Stimulated activated CD4-positive, alpha-beta T cell treated with anti-CD3 and anti-CD28 coated beads, Interleukin-1b, Interleukin-23, amount 100 ng/mL, for 4 hours (primary cell): ENCODE measurements around the gene GBA3.

ENCODE experiments used
- DNase-seq, 2 donors: peaks; one replicate each; pipeline ENCODE4 v3.0.0-alpha.2; 2020; ENCODE audit warnings: low read depth in 2 of 2

GBA3 gene

DNA sequence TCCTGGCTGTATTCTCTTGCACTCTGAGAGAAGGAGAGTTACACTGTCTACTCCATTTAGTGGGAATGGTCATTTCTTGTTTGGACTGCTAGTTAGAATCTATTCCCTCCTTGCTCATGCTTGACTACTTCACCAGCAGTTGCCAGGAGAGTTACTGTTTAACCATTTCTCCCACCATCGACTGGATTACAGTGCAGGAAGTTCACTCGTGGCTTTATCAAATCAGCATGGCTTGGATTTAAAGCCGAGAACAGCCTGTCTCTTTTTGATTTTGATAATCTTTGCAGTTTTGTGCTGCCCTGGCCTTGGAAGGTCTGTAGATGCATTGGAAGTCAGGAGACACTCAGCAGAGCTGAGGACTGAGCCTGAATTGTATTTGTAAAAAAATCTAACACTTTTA, 3.2 kb downstream of the GBA3 start:
- no peak for DNase-seq

DNA sequence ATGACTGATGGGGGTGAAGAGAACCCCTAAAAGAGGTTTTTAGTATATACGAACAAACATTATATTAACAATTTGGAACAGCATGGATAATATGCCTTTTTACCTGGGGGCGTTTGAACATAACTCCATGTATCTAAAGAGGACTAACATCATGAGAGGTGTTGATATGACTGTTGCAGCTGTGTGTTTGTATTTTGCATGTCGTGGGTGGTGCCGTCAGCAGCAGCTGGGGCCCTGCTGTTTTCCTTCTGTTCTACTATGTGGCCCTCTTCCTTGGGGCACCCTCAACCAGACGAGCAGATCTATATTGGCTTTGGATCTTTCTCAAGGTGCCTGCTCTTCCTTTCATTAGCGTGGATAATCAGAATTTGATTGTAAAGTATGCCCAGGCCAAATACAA, 11.2 kb downstream of the GBA3 start:
- DNase-seq, result no peak

DNA sequence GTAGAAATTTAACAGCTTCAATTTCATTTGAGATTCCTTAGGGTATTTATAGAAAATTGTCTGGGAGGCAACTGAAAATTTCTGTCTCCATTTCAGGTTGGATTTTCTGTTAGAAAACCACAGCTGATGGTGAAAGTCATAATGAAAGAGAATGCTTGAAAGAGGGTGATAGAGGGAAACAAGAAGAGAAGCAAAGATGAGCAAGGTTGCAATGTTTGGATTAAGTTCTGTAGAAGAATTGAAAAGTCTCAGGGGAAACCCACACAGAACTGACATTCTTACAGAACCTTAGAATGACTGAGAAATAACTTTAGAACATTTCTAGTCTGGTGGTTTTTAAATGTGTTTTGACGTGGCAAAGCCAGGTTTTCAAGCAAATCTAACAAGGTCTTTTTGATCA, 14.7 kb downstream of the GBA3 start:
- DNase-seq, result no peak

DNA sequence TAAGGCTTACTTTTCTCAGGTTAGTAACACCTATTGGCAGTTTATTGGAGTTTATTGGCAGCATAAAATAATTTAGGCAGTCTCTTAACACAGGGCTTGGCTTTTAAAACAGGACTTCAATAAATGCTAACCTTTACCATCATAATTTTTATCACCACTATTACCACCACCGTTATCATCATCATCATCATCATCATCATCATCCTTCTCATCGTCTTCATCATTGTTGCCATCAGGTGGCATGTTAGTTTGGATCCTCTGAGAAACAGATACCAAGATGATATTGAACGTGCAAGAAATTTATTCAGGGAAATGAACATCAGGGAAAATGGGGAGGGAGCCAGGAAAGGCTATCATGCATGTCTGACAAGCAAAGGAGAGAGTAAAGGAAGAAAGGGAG, 16.2 kb downstream of the GBA3 start:
- DNase-seq, result no peak

DNA sequence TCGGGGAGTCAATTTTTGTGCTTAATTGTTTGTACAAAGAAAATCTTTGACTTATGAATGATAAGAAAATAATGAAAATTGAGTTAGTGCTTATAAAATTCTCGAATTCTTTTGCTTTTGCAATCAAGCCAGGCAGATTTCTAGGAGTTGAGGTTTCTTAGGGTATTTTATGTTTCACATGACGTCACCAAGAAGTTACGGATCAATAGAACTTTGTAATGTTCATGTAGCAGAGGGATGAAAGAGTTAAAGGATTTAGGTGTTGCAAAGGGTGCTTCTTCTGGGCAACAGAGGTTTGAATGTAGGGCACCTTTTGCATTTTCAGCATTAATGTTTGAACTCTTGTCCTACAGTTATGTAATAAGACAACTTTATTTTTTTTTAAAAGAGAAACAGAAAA, 19.4 kb downstream of the GBA3 start:
- DNase-seq, result no peak

DNA sequence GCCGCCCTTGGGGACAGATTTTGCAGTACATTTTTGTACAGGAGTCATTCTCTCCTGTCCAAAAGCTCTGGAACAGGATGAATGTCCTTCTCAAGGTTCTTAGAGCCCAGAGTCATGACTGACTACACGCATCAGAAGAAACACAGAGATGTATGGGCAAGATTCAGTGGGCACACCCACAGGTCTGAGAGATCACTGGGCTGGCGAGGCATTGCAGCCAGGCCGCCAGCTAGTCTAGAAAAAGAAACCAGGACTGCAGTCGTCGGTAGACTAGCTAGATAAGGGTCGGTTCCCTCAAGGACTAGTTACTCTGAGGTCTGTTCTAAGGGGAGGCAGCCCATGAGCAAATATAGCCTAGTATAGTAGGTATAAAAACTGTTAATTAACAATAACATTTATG, 19.8 kb downstream of the GBA3 start:
- DNase-seq, result no peak

DNA sequence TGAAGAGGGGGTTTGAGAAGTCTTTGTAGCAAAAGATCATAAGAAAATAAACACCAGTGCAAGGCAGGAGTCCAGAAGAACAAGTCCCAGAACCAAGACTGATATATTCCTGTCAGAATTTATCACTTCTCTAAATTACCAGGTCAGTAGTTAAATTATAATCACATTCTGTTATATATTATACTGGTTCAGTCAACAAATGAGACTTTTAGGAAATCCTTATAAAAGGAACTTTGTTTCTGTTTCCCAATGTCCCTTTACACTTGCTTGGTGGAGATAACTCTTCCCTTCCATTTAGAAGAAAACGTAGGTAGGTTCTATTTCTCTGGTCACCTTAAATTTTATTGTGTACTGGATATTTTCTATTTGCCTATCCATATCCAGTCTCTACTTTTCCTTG, 21.1 kb downstream of the GBA3 start:
- no peak for DNase-seq

DNA sequence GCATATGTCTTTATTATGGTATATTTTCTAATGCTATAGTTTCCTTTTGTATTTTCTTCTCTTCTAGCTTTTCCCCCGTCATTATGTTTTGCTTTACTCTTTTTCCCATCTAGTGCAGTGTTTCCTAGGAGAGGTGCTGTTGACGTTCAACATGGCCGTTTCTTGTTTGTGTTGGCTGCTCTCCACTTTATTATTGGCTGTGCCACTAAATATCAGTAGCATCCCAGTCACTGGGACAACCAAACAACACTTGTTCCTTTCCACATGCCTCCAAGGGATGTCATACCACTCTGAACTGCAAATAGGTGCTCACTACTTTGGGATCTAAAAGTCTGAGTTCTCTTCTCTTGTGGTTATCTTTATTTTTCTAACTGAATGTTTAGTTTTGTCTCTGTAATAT, 26.5 kb downstream of the GBA3 start:
- no peak for DNase-seq

DNA sequence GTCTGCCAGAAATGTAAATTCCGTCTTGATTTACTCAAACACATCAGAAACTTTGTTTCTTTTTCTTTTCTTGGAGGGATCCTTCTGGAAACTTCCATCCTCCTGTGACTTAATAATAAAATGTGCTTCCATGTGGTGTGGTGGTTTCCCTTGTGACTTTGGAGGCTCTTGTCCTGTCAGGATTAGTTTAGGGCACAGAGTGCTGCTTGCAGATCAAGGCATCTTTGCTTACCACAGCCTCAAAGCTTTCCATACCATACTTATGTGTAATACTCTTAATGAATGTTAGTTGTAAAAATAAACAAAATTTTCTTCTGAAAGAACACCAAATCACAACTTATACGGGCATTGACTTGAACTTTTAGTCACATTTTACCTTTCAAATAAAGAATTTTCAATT, 27.4 kb downstream of the GBA3 start:
- DNase-seq, result no peak

DNA sequence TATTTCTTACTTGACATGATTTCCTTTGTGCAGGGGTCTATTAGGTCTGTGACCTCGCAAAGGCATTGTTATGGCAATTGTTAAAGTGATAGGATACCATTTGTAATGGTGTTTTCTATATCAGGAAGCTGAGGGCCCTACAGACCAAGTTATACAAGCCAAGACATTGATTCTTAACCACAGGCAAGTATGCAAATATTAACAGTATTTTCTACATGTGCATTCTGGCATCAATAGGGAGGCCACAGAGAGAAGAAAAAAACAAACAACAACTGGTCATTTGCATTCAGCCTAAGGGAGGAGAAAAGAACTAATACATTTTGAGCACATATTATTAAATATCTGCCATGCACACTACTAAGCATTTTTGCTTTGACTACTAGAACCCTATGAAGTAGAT, 28.5 kb downstream of the GBA3 start:
- no peak for DNase-seq

DNA sequence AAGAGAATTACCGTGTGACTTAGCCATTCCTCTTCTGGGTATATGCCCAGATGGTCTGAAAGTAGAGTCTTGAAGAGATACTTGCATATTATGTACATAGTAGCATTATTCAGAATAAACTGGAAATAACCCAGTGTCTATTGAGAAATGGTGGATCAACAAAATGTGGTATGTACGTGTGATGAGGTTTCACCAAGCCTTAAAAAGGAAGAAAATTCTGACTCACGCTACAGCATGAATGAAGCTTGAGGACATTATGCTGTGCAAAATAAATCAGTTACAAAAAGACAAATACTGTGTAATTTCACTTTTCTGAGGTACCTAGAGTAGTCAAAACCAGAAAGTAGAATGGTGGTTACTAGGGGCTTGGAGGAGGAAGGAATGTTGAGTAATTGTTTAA, 37.3 kb downstream of the GBA3 start:
- DNase-seq, result no peak

DNA sequence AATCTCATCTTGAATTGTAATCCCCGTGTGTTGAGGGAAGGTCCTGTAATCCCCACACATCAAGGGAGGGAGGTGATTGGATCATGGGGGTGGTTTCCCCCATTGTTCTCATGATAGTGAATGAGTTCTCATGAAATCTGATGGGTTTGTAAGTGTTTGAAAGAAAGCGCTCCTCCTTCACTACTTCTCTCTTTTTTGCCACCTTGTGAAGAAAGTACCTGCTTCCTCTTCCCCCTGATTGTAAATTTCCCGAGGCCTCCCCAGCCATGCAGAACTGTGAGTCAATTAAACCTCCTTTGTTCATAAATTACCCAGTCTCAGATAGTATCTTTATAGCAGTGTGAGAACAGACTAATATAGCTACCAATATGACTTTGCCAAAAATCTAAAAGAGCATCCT, 41.1 kb downstream of the GBA3 start:
- DNase-seq, result no peak

DNA sequence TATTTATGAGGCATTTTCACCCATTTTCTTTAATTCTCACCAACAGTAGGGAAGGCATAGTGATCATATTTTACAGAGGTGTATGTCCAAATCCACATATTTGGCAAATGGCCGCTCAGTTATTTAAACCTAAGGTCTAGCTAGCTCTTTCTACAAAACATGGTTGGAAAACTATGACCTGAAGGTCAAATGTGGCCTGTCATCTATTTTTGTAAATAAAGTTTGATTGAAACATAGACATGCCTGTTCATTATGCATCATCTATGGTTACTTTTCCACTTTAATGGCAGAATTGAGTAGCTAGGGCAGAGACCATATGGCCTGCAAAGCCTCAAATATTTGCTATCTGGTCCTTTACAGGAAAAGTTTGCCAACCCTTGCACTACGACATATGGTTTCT, 44.2 kb downstream of the GBA3 start:
- no peak for DNase-seq

DNA sequence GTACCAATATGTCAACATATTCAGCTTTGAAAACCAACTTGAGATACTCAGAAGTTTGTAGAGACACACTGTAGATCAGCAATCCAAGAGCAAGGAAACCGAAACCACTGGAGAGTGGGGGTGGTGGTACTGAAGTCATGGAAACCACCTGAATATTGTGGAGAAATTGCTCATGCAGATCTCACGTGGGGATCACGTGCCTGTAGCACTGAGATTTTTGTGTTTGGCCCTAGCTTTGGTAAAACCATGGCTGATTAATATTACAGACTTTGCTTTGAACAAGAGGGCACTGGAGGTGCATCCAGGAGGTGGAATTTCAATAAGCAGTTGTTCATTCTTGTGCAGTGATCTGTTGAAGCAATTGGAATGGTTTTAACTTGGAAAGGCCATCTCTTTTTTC, 47.2 kb downstream of the GBA3 start:
- DNase-seq, result no peak

DNA sequence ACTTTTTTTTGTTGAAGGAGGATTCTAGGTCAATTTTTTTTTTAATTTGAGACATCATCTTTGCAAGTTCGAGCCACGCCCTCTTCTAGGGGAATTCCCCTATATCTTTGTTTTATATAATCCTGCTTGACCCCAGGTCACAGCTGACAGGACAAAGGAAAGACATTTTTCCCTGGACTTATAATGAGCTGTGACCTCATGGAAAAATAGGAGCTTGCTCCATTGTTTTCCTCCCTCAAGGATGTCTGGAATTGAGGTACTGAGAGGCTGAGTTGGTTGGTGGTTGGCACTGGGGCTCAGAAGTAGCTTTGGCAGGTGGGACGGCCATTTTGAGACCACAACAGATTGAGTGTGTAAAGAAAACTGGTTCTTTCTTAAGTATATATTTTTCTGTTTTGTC, 49.0 kb downstream of the GBA3 start:
- no peak for DNase-seq

DNA sequence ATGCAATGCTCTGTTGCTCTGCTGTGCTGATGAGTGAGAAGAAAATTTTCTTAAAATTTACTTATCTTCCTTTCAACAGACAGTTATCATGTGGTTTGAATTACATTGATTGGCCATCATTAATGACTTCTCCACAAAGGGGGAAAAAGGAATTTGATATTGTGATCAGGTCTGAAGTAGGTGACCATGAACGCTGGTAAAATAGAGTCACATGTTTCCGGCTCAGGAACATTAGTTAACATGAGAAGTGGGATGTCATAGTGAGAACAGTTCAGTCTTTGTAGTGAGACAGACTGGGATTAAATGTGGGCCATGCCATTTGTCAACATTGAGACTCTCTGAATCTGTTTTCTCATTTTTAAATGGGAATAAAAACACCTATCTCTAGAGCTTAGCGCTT, 50.6 kb downstream of the GBA3 start:
- no peak for DNase-seq

DNA sequence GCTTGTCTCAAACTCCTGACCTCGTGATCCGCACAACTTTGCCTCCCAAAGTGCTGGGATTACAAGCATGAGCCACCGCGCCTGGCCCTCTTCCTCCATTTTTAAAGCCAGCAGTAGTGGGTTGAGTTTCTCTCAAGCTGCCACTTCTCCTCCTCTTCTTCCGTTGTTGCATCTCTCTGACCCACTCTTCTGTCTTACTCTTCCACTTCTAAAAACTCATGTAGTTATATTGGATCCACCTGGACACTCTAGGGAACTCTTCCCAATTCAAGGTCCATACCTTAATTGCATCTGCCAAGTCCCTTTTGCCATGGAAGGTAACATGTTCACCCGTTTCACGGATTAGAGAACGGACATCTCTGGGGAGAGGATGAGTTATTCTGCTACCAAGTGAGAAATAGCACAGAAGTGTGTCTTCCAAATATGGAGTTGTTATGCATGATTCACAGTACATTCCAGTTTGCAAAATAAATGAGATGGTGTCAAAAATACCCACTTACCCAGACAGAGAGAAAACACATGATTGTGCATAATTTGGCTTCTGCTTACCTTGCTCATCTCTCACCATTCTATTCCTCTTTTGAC, 51.8 kb downstream of the GBA3 start:
- no peak for DNase-seq

DNA sequence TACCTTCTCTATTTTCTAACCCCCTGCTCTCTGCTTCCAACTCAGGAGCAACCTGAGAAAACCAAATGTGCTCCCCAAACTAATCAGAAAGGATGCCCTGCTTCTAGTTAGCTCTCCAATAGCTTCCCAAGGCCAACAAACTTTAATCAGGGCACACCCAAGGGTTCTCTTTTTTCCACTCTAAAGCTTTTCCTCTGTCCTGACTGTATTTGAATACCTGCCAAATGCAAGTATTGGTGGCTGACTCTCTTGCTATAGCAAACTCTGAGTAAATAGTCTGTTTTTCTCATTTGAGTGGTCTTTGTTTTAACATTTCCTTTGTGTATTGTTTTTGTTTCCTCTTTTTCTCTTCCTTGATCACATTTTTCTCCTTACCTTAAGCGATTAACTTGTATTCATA, 52.5 kb downstream of the GBA3 start:
- DNase-seq, result no peak

DNA sequence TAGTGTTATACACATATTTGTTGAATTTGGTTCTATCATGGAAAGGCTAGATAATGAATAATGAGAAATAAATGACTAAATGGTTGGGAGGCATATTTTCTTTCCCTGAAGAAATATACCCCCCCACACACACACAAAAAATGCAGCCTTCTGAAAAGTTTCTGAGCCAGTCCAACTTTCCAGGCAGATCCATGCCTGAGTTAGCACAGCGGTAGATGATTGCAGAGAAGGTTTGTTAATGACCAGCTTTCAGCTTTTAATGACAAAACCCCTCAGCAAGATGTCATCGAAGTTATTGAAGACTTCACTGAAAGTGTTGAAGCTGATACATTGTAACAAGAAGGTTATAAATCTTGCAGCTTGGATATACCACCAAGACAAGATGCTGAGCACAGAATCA, 61.4 kb downstream of the GBA3 start:
- no peak for DNase-seq

DNA sequence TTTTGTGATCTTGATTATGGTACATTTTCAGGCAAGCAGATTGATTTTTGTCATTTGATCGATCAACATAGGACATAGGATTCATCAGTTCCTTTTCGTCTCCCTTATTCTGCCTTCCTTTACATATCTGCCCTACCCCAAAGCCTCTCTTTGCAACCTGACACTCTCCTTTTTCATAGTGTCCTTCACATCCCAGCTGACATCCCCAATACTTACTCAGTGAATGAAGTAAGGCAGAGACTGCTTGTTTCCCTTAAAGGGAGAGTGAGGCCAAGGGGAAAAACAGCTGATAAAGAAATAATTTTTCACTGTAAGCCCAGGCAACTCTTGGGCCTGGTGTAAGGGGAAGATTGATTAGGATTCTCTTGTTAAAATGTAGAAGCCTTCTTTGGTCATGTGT, 69.8 kb downstream of the GBA3 start:
- DNase-seq, result no peak

DNA sequence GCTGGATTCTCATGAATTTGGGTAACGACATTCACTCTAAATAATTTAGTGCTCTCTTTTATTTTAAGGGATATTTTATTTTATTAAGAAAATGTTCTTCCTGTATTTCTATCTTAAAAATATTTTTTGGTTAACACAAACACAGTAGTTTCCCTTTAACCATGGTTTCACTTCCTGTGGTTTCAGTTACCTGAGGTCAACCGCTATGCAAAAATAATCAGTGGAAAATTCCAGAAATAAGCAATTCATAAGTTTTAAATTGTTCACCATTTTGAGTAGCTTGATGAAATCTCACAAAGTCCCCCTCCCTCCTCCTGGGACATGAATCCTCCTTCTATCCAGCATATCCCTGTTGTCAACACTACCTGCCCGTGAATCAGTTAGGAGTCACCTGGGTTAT, 71.4 kb downstream of the GBA3 start:
- no peak for DNase-seq

DNA sequence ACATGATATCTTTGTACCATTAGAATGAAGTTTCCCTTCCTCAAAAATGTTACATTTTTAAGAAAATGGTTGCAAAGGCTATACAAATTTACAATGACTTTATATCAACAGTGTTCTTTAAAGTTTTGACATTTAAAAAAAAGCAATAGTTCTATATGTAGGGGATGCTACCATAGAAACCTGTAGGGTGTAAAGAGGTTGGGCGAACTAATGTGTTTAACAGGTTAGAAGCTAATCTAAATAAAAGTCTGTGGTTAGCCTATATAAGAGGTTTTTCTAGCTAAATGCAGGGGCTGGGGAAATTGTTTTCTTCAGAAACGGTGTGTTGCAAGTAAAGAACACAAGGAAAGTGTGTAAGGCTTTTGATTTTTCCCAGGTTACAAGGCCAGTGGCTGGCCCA, 73.3 kb downstream of the GBA3 start:
- DNase-seq, result no peak

DNA sequence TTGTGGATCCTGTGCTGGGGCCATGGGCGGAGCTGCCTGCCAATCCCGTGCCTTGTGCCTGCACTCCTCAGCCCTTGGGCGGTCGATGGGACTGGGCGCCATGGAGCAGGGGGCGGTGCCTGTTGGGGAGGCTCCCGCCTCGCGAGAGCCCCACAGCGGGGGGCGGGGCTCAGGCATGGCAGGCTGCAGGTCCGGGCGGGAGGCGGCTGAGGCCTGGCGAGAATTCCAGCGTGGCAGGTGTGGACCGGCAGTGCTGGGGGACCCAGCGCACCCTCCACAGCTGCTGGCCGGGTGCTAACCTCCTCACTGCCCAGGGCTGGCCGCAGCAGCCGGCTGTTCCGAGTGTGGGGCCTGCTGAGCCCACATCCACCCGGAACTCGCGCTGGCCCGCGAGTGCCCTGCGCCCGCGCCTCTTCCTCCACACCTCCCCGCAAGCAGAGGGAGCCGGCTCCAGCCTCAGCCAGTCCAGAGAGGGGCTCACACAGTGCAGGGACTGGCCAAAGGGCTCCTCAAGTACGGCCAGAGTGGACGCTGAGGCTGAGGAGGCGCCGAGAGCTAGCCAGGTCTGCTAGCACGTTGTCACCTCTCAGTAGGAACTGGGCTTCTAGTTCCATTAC, 85.9 kb downstream of the GBA3 start:
- DNase-seq, result no peak

DNA sequence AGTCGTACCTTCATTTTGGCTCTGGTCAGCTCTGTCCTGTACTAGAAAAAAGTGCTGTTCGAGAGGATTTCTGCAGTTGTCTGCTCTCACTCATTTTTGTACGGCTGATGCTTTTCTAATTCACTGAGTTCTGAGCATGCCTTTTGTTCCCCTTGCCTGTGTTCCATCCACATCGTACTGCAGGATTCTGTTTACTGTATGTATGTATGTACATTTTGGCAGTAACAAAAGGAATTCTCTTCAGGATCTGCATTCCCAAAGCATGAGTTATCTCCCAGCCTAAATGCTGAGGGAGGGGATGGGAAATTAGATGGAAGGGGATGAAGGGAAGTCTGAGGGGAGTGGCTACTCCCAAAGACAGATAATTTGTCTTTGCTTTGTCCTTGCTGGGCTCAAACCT, 87.6 kb downstream of the GBA3 start:
- no peak for DNase-seq
